B cell (primary cell): Measurements from ENCODE around the gene TMEM185B. TPM values are rescaled to one million over a fixed set of nuclear protein-coding genes. Genes with fewer than 3 reads are reported as not detected.
A peak's percentile ranks its signal among the peaks of the same experiment; 100 is the strongest.

Experiments used
- ATAC-seq: fragments of 200-7000 bp; cut with Tn5 transposase; one replicate; pipeline ENCODE4 v1.10.0; 2021; ENCODE audit warnings: low read depth, mild to moderate bottlenecking, moderate number of reproducible peaks, moderate library complexity
- CTCF ChIA-PET: fragments of 350-600 bp; sonication (Branson Sonifier 250); formaldehyde crosslinking; loops from one replicate; lab custom pipeline; 2021; ENCODE audit warnings: antibody characterized with exemption, inconsistent platforms; lab: Charles Lee
- POLR2A ChIA-PET: fragments of 350-600 bp; sonication (Branson Sonifier 250); formaldehyde crosslinking; loops from one replicate; lab custom pipeline; 2021; ENCODE audit warnings: antibody characterized with exemption; lab: Charles Lee
- DNase-seq: peaks from one replicate; pipeline ENCODE4 v3.0.0; 2013
- H2AFZ ChIP-seq: 2 replicates; pipeline ENCODE4 v1.6.1; 2012; ENCODE audit warnings: mild to moderate bottlenecking, low read depth, low read length; ENCODE audit not compliant: insufficient read depth, poor library complexity, severe bottlenecking
- H3K27ac ChIP-seq, 2 donors: 1 replicate in 1 of 2; 2 replicates in 1 of 2; pipeline ENCODE4 v1.5.1; 2012 to 2013; ENCODE audit warnings: low read length in 2 of 2, mild to moderate bottlenecking in 2 of 2, moderate library complexity in 1 of 2
- H3K27me3 ChIP-seq, 4 experiments: fragments of 200-600 bp in 1 of 4; sonication (generic) in 1 of 4; replicated peaks in 1 of 4; 1 replicate in 2 of 4; 2 replicates in 2 of 4; pipeline versions ENCODE4 v1.6.1 to v1.7.0; 2013 to 2016; ENCODE audit warnings: low read length in 3 of 4, mild to moderate bottlenecking in 2 of 4, mixed read lengths in 1 of 4, moderate library complexity in 1 of 4; ENCODE audit not compliant: insufficient read depth in 4 of 4, control insufficient read depth in 3 of 4; ENCODE audit errors: control extremely low read depth in 1 of 4
- H3K36me3 ChIP-seq, 2 experiments: replicated peaks in 1 of 2; 1 replicate in 1 of 2; 2 replicates in 1 of 2; pipeline versions ENCODE4 v1.6.1 to v1.7.1; 2013; ENCODE audit warnings: low read length in 1 of 2; ENCODE audit not compliant: insufficient read depth in 2 of 2, control insufficient read depth in 1 of 2; ENCODE audit errors: control extremely low read depth in 1 of 2, extremely low read depth in 1 of 2
- H3K4me1 ChIP-seq, 2 donors: fragments of 200-600 bp in 1 of 2; sonication (generic) in 1 of 2; 1 replicate in 1 of 2; 2 replicates in 1 of 2; pipeline versions ENCODE4 v1.5.1 to v1.6.1; 2013 to 2017; ENCODE audit warnings: low read length in 2 of 2; ENCODE audit not compliant: control insufficient read depth in 2 of 2, insufficient read depth in 2 of 2
- H3K4me2 ChIP-seq: replicated peaks from 2 replicates; pipeline ENCODE3; 2012; ENCODE audit warnings: mild to moderate bottlenecking, low read depth, low read length; ENCODE audit not compliant: poor library complexity, severe bottlenecking
- H3K4me3 ChIP-seq, 5 experiments: fragments of 200-600 bp in 1 of 5; sonication (generic) in 1 of 5; 1 replicate in 3 of 5; 2 replicates in 2 of 5; pipeline versions ENCODE4 v1.5.1 to v1.7.0; 2011 to 2016; ENCODE audit warnings: low read length in 4 of 5, mild to moderate bottlenecking in 4 of 5, low read depth in 2 of 5, control low read depth in 1 of 5, moderate library complexity in 1 of 5; ENCODE audit not compliant: insufficient read depth in 1 of 5; ENCODE audit errors: control extremely low read depth in 1 of 5, extremely low read depth in 1 of 5
- H3K79me2 ChIP-seq: fragments of 200-600 bp; sonication (generic); one replicate; pipeline ENCODE4 v1.6.0; 2016; ENCODE audit warnings: low read length; ENCODE audit not compliant: control insufficient read depth, insufficient read depth
- H3K9ac ChIP-seq: fragments of 200-600 bp; sonication (generic); 2 replicates; pipeline ENCODE4 v1.6.1; 2017; ENCODE audit warnings: mild to moderate bottlenecking, low read length, moderate library complexity
- H3K9me3 ChIP-seq, 3 donors: one replicate each; pipeline versions ENCODE4 v1.6.1 to v1.7.1; 2013; ENCODE audit warnings: low read length in 2 of 3; ENCODE audit not compliant: control insufficient read depth in 2 of 3, insufficient read depth in 1 of 3; ENCODE audit errors: control extremely low read depth in 1 of 3
- H4K20me1 ChIP-seq: 2 replicates; pipeline ENCODE4 v1.6.0; 2012; ENCODE audit warnings: mild to moderate bottlenecking, low read length; ENCODE audit not compliant: insufficient read depth, control insufficient read depth, poor library complexity, severe bottlenecking
- H3K27ac Mint-ChIP-seq: one replicate; pipeline ENCODE4 v1.8.0; 2021; ENCODE audit warnings: mixed read lengths
- H3K27me3 Mint-ChIP-seq: one replicate; pipeline ENCODE4 v1.8.0; 2021; ENCODE audit warnings: mixed read lengths
- H3K4me1 Mint-ChIP-seq: one replicate; pipeline ENCODE4 v1.8.0; 2021; ENCODE audit warnings: mixed read lengths
- H3K4me3 Mint-ChIP-seq: one replicate; pipeline ENCODE4 v1.8.0; 2021; ENCODE audit warnings: mixed read lengths
- H3K9me3 Mint-ChIP-seq: one replicate; pipeline ENCODE4 v1.8.0; 2022; ENCODE audit warnings: mixed read lengths; ENCODE audit not compliant: insufficient read depth
- EZH2 ChIP-seq: IDR thresholded peaks from 2 replicates; pipeline ENCODE4 v1.6.1; 2012; ENCODE audit warnings: borderline replicate concordance, low read depth, mild to moderate bottlenecking, moderate library complexity, low read length; ENCODE audit not compliant: insufficient read depth, poor library complexity, severe bottlenecking
- WGBS: methylation state at CpG from one replicate; pipeline ENCODE4 v1.1.5; 2013; ENCODE audit warnings: missing lambda C conversion rate; ENCODE audit not compliant: insufficient coverage; 5-methylcytosine and 5-hydroxymethylcytosine counted together
- intact Hi-C: fragments of 100-400 bp; cut with micrococcal nuclease; formaldehyde crosslinking; loops from one replicate; pipeline ENCODE4 v1.10.0; 2022
- polyA plus RNA-seq: library from polyadenylated mRNA; depleted of rRNA; stranded (reverse); fragments of >200 nt; gene quantifications from 2 replicates; pipeline ENCODE4 v1.2.3, GENCODE V29; 2012
- total RNA-seq, 2 donors: library from RNA; stranded (reverse); fragments of 120-200 nt in 1 of 2; gene quantifications; 1 replicate in 1 of 2; 2 replicates in 1 of 2; pipeline versions ENCODE4 v1.2.3 to v1.2.4, GENCODE V29; 2013 to 2022
- TF ChIP-seq, protein P1 (sequence below): fragments of 200-600 bp; IDR thresholded peaks from one replicate; pipeline ENCODE4 v1.8.0; 2022; ENCODE audit warnings: antibody characterized with exemption, mild to moderate bottlenecking

Gene TMEM185B
- total and polyA plus RNA-seq, 2 donors (not counting 1 experiment from before 2014, with no cell fraction given), result 29.6 to 36.4 TPM

DNA sequence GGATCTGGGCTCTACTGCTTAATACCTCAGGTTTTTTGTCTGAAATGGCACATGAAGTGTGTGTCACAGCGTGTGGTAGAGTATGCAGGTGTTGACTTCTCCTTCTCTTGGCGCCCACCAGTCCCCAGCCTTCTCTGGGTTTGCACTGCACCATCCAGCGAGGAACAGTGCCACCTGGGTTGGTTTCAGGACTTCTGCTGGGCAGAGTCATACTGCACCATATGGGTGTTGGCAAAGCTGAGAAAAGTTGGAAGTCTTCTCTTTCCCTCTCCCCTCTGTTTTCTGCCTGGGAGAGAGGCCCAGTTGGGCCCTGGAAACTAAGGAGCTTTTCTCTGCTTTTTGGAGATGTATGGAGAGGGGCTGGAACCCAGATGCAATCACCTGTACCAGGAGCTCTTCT, 43.8 kb downstream of the TMEM185B start:
- H2AFZ ChIP-seq, result no peak overlapping the region
- H3K27ac Mint-ChIP-seq, result peak overlapping the region; percentile 60
- no peak overlapping the region for H3K4me3 Mint-ChIP-seq
- no peak overlapping the region for H3K4me2 ChIP-seq
- no peak overlapping the region for H3K9ac ChIP-seq
- H4K20me1 ChIP-seq, result no peaks in the 10 kb centered on the region
- no peak overlapping the region for H3K4me3 ChIP-seq
- H3K27ac ChIP-seq, result peak overlapping the region in 1 of 2 donors; percentile 35
- POLR2A ChIA-PET, result no interaction called here
- no peak for ATAC-seq
- H3K36me3 ChIP-seq, result no peaks in the 10 kb centered on the region
- H3K79me2 ChIP-seq, result peaks cover 50% of the 10 kb centered on the region
- no peaks in the 10 kb centered on the region for H3K27me3 ChIP-seq
- 100% methylated on average over 2 of the region's 3 CpGs for WGBS
- intact Hi-C loops, result loop anchor here (5.0 to 10.0 kb wide), 2 partner anchors 352 to 535 kb away; no protein-coding TSS in a partner anchor
- no peak for DNase-seq
- peaks cover 59 to 64% of the 10 kb centered on the region in 2 donors for H3K4me1 ChIP-seq
- TF ChIP-seq, protein P1, sequence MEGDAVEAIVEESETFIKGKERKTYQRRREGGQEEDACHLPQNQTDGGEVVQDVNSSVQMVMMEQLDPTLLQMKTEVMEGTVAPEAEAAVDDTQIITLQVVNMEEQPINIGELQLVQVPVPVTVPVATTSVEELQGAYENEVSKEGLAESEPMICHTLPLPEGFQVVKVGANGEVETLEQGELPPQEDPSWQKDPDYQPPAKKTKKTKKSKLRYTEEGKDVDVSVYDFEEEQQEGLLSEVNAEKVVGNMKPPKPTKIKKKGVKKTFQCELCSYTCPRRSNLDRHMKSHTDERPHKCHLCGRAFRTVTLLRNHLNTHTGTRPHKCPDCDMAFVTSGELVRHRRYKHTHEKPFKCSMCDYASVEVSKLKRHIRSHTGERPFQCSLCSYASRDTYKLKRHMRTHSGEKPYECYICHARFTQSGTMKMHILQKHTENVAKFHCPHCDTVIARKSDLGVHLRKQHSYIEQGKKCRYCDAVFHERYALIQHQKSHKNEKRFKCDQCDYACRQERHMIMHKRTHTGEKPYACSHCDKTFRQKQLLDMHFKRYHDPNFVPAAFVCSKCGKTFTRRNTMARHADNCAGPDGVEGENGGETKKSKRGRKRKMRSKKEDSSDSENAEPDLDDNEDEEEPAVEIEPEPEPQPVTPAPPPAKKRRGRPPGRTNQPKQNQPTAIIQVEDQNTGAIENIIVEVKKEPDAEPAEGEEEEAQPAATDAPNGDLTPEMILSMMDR, result no peak
- CTCF ChIA-PET, result interaction anchor here (0.9 to 6.8 kb wide), 3 partner anchors 134 to 477 kb away, joined by 3 to 91 read pairs (median 82); no protein-coding TSS in a partner anchor
- no peaks in the 10 kb centered on the region for H3K9me3 Mint-ChIP-seq
- peaks cover 59% of the 10 kb centered on the region for H3K4me1 Mint-ChIP-seq
- H3K27me3 Mint-ChIP-seq, result no peaks in the 10 kb centered on the region
- H3K9me3 ChIP-seq, result no peaks in the 10 kb centered on the region

DNA sequence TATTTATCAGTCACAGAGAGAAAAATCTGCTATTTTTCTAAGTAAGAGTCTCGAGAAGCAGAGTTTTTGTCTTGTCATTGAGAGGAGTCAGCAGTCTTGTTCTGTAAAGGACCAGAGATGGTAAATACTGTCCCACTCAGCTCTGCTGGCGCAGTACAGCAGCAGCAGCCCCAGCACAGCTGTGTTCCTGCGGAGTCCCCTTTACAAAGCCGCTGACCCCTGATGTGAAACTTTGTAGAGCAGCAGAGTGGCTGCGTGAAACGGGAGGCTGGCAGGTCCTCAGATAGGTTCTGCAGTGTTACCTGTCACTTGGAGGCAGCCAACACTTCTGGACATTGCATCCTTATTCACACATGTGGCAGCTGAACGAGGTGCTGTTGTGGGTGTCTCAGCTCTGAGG, 45.2 kb downstream of the TMEM185B start:
- Mint-ChIP-seq H3K27me3 (no peaks in the 10 kb centered on the region), H3K4me3 (peak overlapping the region; percentile 95), H3K4me1 (peaks cover 55% of the 10 kb centered on the region), H3K9me3 (no peaks in the 10 kb centered on the region), H3K27ac (peak overlapping the region; percentile 87)
- H3K4me3 ChIP-seq, result peak overlapping the region in 2 of 5 experiments; percentile 71 to 72
- H3K27me3 ChIP-seq, result no peaks in the 10 kb centered on the region
- peak overlapping the region; percentile 91 for H3K27ac ChIP-seq
- H3K9ac ChIP-seq, result peak overlapping the region; percentile 67
- TF ChIP-seq, protein P1, result no peak
- no peak for TF ChIP-seq EZH2
- peak overlapping the region; percentile 76 for H3K4me2 ChIP-seq
- peak overlapping the region; percentile 83 for H2AFZ ChIP-seq
- no peaks in the 10 kb centered on the region for H3K9me3 ChIP-seq
- no peaks in the 10 kb centered on the region for H3K36me3 ChIP-seq
- H3K4me1 ChIP-seq, result peaks cover 59 to 64% of the 10 kb centered on the region in 2 donors
- ATAC-seq, result no peak
- peaks cover 42% of the 10 kb centered on the region for H3K79me2 ChIP-seq
- peak; percentile 34 for DNase-seq
- 51% methylated on average over 6 of the region's 7 CpGs for WGBS
- intact Hi-C loops, result loop anchor here (1.0 to 10.0 kb wide), 12 partner anchors 45 to 533 kb away; partner anchors contain the start of genes EPB41L5, PTPN4, RALB and TMEM177
- ChIA-PET POLR2A (no interaction called here), CTCF (interaction anchor here (0.5 to 6.8 kb wide), 7 partner anchors 10 to 536 kb away, joined by 3 to 174 read pairs (median 34); partner anchors contain the start of genes PTPN4 and TMEM185B)
- H4K20me1 ChIP-seq, result no peaks in the 10 kb centered on the region
